T follicular helper cell (primary cell): ENCODE data around the gene ARMC8.

Source experiments
- DNase-seq: peaks from one replicate; pipeline ENCODE4 v3.0.0-alpha.2; 2020; ENCODE audit warnings: low read depth

Gene ARMC8

GRCh38 chr3:138245026-138245425, 57.9 kb downstream of the ARMC8 start:
- DNase-seq = no peak

GRCh38 chr3:138249636-138250035, 62.5 kb downstream of the ARMC8 start:
- no peak for DNase-seq

- DNase-seq = no peak
These were observed 66.5 kb downstream of the ARMC8 start for GRCh38 chr3:138253609-138254008.

- DNase-seq = no peak
These were observed 67.1 kb downstream of the ARMC8 start for GRCh38 chr3:138254216-138254615.

GRCh38 chr3:138256022-138256421, 68.9 kb downstream of the ARMC8 start:
- no peak for DNase-seq

- DNase-seq = no peak
These were observed 70.9 kb downstream of the ARMC8 start for GRCh38 chr3:138257986-138258385.

- DNase-seq = no peak
These were observed 72.0 kb downstream of the ARMC8 start for GRCh38 chr3:138259126-138259525.

- DNase-seq = no peak
These were observed 73.5 kb downstream of the ARMC8 start for GRCh38 chr3:138260611-138261010.

GRCh38 chr3:138263104-138263503, 76.0 kb downstream of the ARMC8 start:
- DNase-seq = no peak

- no peak for DNase-seq
These were observed 78.6 kb downstream of the ARMC8 start for GRCh38 chr3:138265745-138266144.

GRCh38 chr3:138267083-138267482, 80.0 kb downstream of the ARMC8 start:
- DNase-seq = no peak

- DNase-seq = no peak
These were observed 83.1 kb downstream of the ARMC8 start for GRCh38 chr3:138270245-138270644.

GRCh38 chr3:138271189-138271794, 84.2 kb downstream of the ARMC8 start:
- no peak for DNase-seq

- no peak for DNase-seq
These were observed 94.5 kb downstream of the ARMC8 start for GRCh38 chr3:138281561-138281960.

- DNase-seq = no peak
These were observed 95.7 kb downstream of the ARMC8 start for GRCh38 chr3:138282836-138283235.

- DNase-seq = no peak
These were observed 97.0 kb downstream of the ARMC8 start for GRCh38 chr3:138284079-138284478.

- no peak for DNase-seq
These were observed 97.9 kb downstream of the ARMC8 start for GRCh38 chr3:138284957-138285477.

- no peak for DNase-seq
These were observed 102.2 kb downstream of the ARMC8 start for GRCh38 chr3:138289260-138289659.

- no peak for DNase-seq
These were observed 102.6 kb downstream of the ARMC8 start for GRCh38 chr3:138289701-138290100.

- DNase-seq = no peak
These were observed 109.5 kb downstream of the ARMC8 start for GRCh38 chr3:138296639-138297038.

GRCh38 chr3:138297059-138297607, 110.0 kb downstream of the ARMC8 start:
- DNase-seq = no peak

- no peak for DNase-seq
These were observed 110.8 kb downstream of the ARMC8 start for GRCh38 chr3:138297876-138298275.

- no peak for DNase-seq
These were observed 113.5 kb downstream of the ARMC8 start for GRCh38 chr3:138300647-138301046.

GRCh38 chr3:138303474-138303873, 116.4 kb downstream of the ARMC8 start:
- DNase-seq = no peak
